Suprapubic skin (tissue), 4 donors: Measurements from ENCODE around the gene MTIF2.

ENCODE experiments used
- EP300 ChIP-seq: sonication (generic); formaldehyde crosslinking; IDR thresholded peaks from one replicate; pipeline ENCODE4 v1.6.1; 2017; ENCODE audit warnings: antibody characterized with exemption
- POLR2A ChIP-seq, 2 donors: fragments of 450-650 bp; IDR thresholded peaks; one replicate each; pipeline ENCODE4 v1.6.1; 2017; ENCODE audit warnings: antibody characterized with exemption in 2 of 2, mild to moderate bottlenecking in 2 of 2, moderate library complexity in 2 of 2
- POLR2AphosphoS5 ChIP-seq, 3 donors: sonication (generic); formaldehyde crosslinking; IDR thresholded peaks; one replicate each; pipeline ENCODE4 v1.6.1; 2017; ENCODE audit warnings: antibody characterized with exemption in 3 of 3
- TF ChIP-seq, protein P1 (sequence below), 2 donors: fragments of 200-600 bp in 1 of 2; fragments of 450-650 bp in 1 of 2; sonication (generic) in 1 of 2; IDR thresholded peaks; one replicate each; pipeline ENCODE4 v1.5.1; 2016 to 2019; ENCODE audit warnings: antibody characterized with exemption in 2 of 2, mild to moderate bottlenecking in 1 of 2, moderate library complexity in 1 of 2

DNA sequence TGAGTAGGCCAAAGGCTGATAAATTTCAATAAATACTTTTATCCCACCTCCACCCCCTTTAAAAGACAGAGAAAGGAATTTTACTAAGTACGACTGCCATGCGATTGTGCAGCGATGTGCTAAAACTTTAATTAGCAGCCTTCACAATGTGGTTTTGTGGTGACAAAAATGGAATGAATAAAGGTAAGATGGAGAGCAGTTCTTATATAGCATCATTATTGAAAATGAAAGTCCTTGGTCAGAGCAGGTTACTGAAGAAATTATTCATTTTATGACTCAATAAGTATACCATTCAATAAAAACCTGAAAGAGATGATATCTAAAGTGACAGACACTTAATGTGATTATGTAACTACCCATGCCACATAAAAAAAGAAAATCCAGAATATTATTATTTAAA is 33.2 kb upstream of the MTIF2 start:
- TF ChIP-seq POLR2AphosphoS5 (IDR thresholded peaks at IDR 0.05) (no peak), POLR2A (IDR thresholded peaks at IDR 0.05) (no peak), EP300 (no peak)
- TF ChIP-seq, protein P1, sequence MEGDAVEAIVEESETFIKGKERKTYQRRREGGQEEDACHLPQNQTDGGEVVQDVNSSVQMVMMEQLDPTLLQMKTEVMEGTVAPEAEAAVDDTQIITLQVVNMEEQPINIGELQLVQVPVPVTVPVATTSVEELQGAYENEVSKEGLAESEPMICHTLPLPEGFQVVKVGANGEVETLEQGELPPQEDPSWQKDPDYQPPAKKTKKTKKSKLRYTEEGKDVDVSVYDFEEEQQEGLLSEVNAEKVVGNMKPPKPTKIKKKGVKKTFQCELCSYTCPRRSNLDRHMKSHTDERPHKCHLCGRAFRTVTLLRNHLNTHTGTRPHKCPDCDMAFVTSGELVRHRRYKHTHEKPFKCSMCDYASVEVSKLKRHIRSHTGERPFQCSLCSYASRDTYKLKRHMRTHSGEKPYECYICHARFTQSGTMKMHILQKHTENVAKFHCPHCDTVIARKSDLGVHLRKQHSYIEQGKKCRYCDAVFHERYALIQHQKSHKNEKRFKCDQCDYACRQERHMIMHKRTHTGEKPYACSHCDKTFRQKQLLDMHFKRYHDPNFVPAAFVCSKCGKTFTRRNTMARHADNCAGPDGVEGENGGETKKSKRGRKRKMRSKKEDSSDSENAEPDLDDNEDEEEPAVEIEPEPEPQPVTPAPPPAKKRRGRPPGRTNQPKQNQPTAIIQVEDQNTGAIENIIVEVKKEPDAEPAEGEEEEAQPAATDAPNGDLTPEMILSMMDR (IDR thresholded peaks at IDR 0.05): no peak
